IgD-negative memory B cell (primary cell): ENCODE data around the gene MACROD2. TPM values are rescaled to one million over a fixed set of nuclear protein-coding genes. Genes with fewer than 3 reads are reported as not detected.

ENCODE experiments used
- H3K27ac Mint-ChIP-seq, 3 donors: one replicate each; pipeline ENCODE4 v1.8.0; 2020 to 2022; ENCODE audit warnings: mild to moderate bottlenecking in 3 of 3, mixed read lengths in 3 of 3, moderate library complexity in 1 of 3
- H3K27me3 Mint-ChIP-seq: one replicate; pipeline ENCODE4 v1.8.0; 2021; ENCODE audit warnings: mixed read lengths
- H3K36me3 Mint-ChIP-seq: one replicate; pipeline ENCODE4 v1.8.0; 2020; ENCODE audit warnings: mild to moderate bottlenecking, mixed read lengths
- H3K4me1 Mint-ChIP-seq, 3 donors: one replicate each; pipeline ENCODE4 v1.8.0; 2020 to 2022; ENCODE audit warnings: mixed read lengths in 3 of 3, mild to moderate bottlenecking in 1 of 3
- H3K4me3 Mint-ChIP-seq, 4 donors: one replicate each; pipeline ENCODE4 v1.8.0; 2020 to 2022; ENCODE audit warnings: mild to moderate bottlenecking in 4 of 4, mixed read lengths in 4 of 4, moderate library complexity in 3 of 4
- H3K9me3 Mint-ChIP-seq, 3 donors: one replicate each; pipeline ENCODE4 v1.8.0; 2020 to 2021; ENCODE audit warnings: mixed read lengths in 3 of 3, mild to moderate bottlenecking in 1 of 3
- polyA plus RNA-seq: library from polyadenylated mRNA; unstranded; fragments of 300-500 nt; fragmentation: Illumina TruSeq; gene quantifications from one replicate; pipeline ENCODE4 v1.2.3, GENCODE V29; 2021

Gene MACROD2
- polyA plus RNA-seq, 1 donor from 2014 or later = 1.3 TPM

- no peaks in the 10 kb centered on the region for H3K9me3 Mint-ChIP-seq
- no peak overlapping the region for H3K4me3 Mint-ChIP-seq
- H3K36me3 Mint-ChIP-seq = no peaks in the 10 kb centered on the region
- no peaks in the 10 kb centered on the region for H3K4me1 Mint-ChIP-seq
- H3K27me3 Mint-ChIP-seq = no peaks in the 10 kb centered on the region
- H3K27ac Mint-ChIP-seq = no peak overlapping the region
Observed at GRCh38 chr20:14696478-14696877, 701.2 kb downstream of the MACROD2 start.

DNA sequence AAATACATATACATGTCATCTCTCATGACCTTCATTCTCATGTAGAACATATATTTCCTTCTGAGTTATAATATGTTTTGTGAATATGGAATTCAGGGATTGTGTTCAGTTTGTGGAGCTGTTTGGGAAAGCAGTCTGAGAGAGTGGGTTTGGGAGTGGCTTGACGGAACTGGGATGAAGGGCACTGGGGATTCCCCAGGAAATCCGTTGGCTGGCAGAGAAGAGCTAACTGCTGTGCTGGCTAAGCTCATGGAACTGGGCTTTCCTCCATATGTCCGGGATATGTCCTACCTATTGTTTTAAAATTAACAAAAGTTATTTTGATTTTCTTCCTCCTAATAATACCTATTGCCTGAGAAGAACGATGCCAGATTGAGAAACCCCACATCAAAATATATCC is 701.6 kb downstream of the MACROD2 start:
- Mint-ChIP-seq H3K36me3 (no peaks in the 10 kb centered on the region), H3K9me3 (no peaks in the 10 kb centered on the region)

GRCh38 chr20:14698125-14698524 is 702.8 kb downstream of the MACROD2 start:
- H3K27ac Mint-ChIP-seq = no peak overlapping the region
- H3K27me3 Mint-ChIP-seq = no peaks in the 10 kb centered on the region
- H3K4me3 Mint-ChIP-seq = no peak overlapping the region
- no peaks in the 10 kb centered on the region for H3K4me1 Mint-ChIP-seq
- no peaks in the 10 kb centered on the region for H3K9me3 Mint-ChIP-seq
- no peaks in the 10 kb centered on the region for H3K36me3 Mint-ChIP-seq

More for the DNA sequence above, 701.6 kb downstream of the MACROD2 start:
- Mint-ChIP-seq H3K27me3 (no peaks in the 10 kb centered on the region), H3K4me3 (no peak overlapping the region), H3K4me1 (no peaks in the 10 kb centered on the region), H3K27ac (no peak overlapping the region)

DNA sequence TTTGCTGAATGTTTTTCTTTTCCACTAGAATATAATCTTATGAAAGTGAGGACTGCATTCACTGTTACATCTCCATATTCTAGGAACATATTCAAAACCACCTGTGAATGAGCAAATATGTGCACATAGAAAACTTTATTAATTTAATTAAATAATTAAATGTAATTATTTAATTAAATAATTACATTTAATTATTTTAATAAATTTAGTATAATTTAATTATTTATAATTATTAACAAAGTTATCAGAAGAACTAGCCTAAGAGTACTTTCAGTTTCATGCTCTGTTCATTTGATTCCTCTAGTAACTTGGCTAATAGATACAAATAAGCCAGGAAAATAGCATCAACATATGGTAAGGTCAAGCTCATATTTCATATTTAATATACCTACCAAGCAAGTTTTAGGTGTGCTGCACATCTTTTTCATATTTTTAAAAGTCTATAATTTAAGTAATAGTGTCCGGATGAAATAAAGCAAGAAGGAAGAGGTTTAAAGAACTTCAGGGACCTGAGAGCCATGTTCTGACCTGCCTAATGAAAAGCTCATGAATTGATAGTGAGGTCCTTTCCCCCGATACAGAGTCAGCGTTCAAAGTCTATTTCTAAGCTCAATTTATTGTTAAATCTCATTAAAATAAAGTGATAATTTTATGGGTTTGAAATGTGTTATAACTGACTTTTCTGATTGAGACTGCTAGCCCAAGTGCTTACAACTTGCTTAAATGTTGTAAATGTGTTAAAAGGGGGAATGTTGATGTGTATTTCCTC is 703.5 kb downstream of the MACROD2 start:
- Mint-ChIP-seq H3K4me1 (no peaks in the 10 kb centered on the region), H3K4me3 (no peak overlapping the region), H3K9me3 (no peaks in the 10 kb centered on the region), H3K27ac (no peak overlapping the region), H3K36me3 (no peaks in the 10 kb centered on the region), H3K27me3 (no peaks in the 10 kb centered on the region)

- Mint-ChIP-seq H3K4me1 (no peaks in the 10 kb centered on the region), H3K4me3 (no peak overlapping the region), H3K27me3 (no peaks in the 10 kb centered on the region), H3K36me3 (no peaks in the 10 kb centered on the region), H3K27ac (no peak overlapping the region), H3K9me3 (no peaks in the 10 kb centered on the region)
Observed at GRCh38 chr20:14700639-14700960, 705.3 kb downstream of the MACROD2 start.

DNA sequence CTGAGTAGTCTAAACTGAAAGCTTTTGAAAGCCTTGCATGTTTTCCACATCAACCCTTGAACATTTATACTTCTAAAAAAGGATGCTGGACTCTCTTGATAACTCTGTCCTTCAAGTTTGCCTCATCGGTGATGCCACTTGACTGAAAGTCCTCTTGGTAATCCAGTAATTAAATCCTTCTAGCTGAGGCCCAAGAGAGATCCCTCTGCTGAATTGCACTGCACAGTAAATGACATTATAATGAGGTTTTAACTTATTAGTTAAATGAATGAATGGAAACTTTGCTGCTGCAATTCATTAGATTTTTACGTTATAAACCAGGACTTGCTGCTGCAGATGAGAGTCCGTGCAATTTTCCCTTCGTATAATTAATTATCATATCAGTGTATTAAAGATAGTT is 706.0 kb downstream of the MACROD2 start:
- H3K4me1 Mint-ChIP-seq = no peaks in the 10 kb centered on the region
- H3K4me3 Mint-ChIP-seq = no peak overlapping the region
- H3K27me3 Mint-ChIP-seq = no peaks in the 10 kb centered on the region
- no peaks in the 10 kb centered on the region for H3K9me3 Mint-ChIP-seq
- H3K36me3 Mint-ChIP-seq = no peaks in the 10 kb centered on the region
- H3K27ac Mint-ChIP-seq = no peak overlapping the region

GRCh38 chr20:14706555-14706954 is 711.2 kb downstream of the MACROD2 start:
- Mint-ChIP-seq H3K27me3 (peaks cover 2% of the 10 kb centered on the region), H3K9me3 (no peaks in the 10 kb centered on the region), H3K4me1 (no peaks in the 10 kb centered on the region), H3K27ac (no peak overlapping the region), H3K36me3 (no peaks in the 10 kb centered on the region), H3K4me3 (no peak overlapping the region)

DNA sequence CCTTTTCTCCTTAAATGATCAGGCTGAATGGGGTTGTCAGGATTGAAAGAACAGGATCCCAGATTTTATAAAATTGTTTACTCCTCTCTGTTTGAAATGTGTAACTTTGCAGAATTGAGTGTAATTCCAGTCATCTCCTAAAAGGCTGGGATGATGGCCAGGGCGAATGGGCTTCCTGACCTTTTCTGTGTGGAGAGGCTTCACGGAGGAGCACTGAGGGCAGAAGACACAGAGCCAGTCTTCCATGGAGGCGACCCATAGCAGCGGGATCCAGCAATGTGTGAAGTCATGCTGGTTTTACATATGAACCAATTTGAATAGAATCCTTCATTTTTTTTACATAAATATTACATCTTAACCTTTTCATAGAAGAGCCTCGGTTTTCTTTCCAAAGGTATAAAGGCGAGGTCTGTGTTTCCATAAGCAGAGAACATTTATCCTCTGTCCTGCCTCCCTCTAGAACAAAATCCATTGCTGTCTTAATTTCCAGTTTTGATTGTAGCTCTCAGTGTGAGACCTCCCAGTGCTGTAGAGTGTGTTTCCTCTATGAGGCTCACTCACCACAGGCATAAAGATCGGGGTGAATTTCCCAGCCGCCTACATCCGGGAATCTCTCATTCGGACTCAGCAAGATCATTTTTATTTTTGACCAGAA is 711.8 kb downstream of the MACROD2 start:
- Mint-ChIP-seq H3K27ac (no peak overlapping the region), H3K36me3 (no peaks in the 10 kb centered on the region)

GRCh38 chr20:14707865-14708596 is 712.7 kb downstream of the MACROD2 start:
- peaks cover 2% of the 10 kb centered on the region for H3K27me3 Mint-ChIP-seq
- H3K27ac Mint-ChIP-seq = no peak overlapping the region
- no peaks in the 10 kb centered on the region for H3K4me1 Mint-ChIP-seq
- no peaks in the 10 kb centered on the region for H3K36me3 Mint-ChIP-seq
- H3K9me3 Mint-ChIP-seq = no peaks in the 10 kb centered on the region
- H3K4me3 Mint-ChIP-seq = no peak overlapping the region

More for the DNA sequence above, 711.8 kb downstream of the MACROD2 start:
- H3K27me3 Mint-ChIP-seq = peaks cover 2% of the 10 kb centered on the region
- no peaks in the 10 kb centered on the region for H3K4me1 Mint-ChIP-seq
- no peak overlapping the region for H3K4me3 Mint-ChIP-seq
- H3K9me3 Mint-ChIP-seq = no peaks in the 10 kb centered on the region

GRCh38 chr20:14709439-14709838 is 714.1 kb downstream of the MACROD2 start:
- Mint-ChIP-seq H3K9me3 (peaks cover 0 to 4% (median 2%) of the 10 kb centered on the region in 3 donors), H3K27me3 (peaks cover 2% of the 10 kb centered on the region), H3K36me3 (no peaks in the 10 kb centered on the region), H3K4me1 (no peaks in the 10 kb centered on the region), H3K4me3 (no peak overlapping the region), H3K27ac (no peak overlapping the region)

DNA sequence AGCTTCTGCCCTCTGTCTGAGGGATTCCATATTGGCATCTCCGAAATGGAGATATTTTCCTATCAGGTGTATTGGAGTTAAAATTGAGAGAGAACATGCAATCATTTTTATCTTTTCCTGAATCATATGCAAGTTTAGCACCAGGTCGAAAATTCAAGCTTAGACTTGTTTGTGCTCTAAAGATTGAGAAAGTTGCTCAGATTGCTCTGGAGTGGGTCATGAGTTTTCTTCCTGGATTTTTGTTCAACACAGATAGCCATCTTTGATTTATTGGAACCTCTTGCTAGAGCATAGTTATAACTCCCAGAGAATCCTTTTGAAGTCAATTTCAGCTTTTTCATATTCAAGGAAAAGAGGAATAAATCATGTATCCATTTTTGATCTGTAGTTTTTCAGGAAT is 715.6 kb downstream of the MACROD2 start:
- no peaks in the 10 kb centered on the region for H3K4me1 Mint-ChIP-seq
- H3K27ac Mint-ChIP-seq = no peak overlapping the region
- H3K9me3 Mint-ChIP-seq = peaks cover 0 to 6% (median 2%) of the 10 kb centered on the region in 3 donors
- H3K27me3 Mint-ChIP-seq = peaks cover 2% of the 10 kb centered on the region
- no peak overlapping the region for H3K4me3 Mint-ChIP-seq
- no peaks in the 10 kb centered on the region for H3K36me3 Mint-ChIP-seq

GRCh38 chr20:14711652-14712051 is 716.3 kb downstream of the MACROD2 start:
- H3K27me3 Mint-ChIP-seq = peaks cover 2% of the 10 kb centered on the region
- no peaks in the 10 kb centered on the region for H3K4me1 Mint-ChIP-seq
- no peak overlapping the region for H3K4me3 Mint-ChIP-seq
- peaks cover 0 to 6% (median 2%) of the 10 kb centered on the region in 3 donors for H3K9me3 Mint-ChIP-seq
- no peak overlapping the region for H3K27ac Mint-ChIP-seq
- no peaks in the 10 kb centered on the region for H3K36me3 Mint-ChIP-seq

GRCh38 chr20:14712302-14712739 is 717.0 kb downstream of the MACROD2 start:
- peaks cover 2% of the 10 kb centered on the region for H3K27me3 Mint-ChIP-seq
- no peaks in the 10 kb centered on the region for H3K36me3 Mint-ChIP-seq
- H3K9me3 Mint-ChIP-seq = peaks cover 0 to 6% (median 2%) of the 10 kb centered on the region in 3 donors
- no peak overlapping the region for H3K4me3 Mint-ChIP-seq
- no peak overlapping the region for H3K27ac Mint-ChIP-seq
- H3K4me1 Mint-ChIP-seq = no peaks in the 10 kb centered on the region

DNA sequence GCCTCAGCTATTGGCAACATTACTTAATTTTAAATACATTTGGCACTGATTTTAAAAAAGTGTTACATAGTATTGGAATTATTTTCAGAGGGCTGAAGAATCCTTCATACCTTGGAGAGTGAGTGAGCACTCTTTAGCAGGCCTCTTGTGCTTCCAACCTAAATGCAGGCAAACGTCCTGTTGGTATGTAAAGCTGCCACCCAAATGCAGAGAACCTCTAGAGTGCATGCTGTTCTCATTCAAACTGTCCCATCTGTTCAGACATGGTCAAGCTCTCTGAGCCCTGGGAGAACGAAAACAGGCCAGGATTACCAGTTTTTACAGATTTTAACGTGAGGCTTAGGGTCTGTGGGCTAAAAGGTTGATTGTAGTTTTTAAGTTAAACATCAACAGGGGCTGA is 720.1 kb downstream of the MACROD2 start:
- Mint-ChIP-seq H3K4me1 (peaks cover 0 to 2% (median 0%) of the 10 kb centered on the region in 3 donors), H3K27ac (no peak overlapping the region), H3K9me3 (peaks cover 0 to 6% (median 2%) of the 10 kb centered on the region in 3 donors), H3K36me3 (no peaks in the 10 kb centered on the region), H3K4me3 (no peak overlapping the region), H3K27me3 (peaks cover 4% of the 10 kb centered on the region)

- Mint-ChIP-seq H3K4me3 (no peak overlapping the region), H3K27ac (no peak overlapping the region), H3K4me1 (peaks cover 0 to 2% (median 0%) of the 10 kb centered on the region in 3 donors), H3K27me3 (peaks cover 2% of the 10 kb centered on the region), H3K9me3 (peaks cover 0 to 6% (median 2%) of the 10 kb centered on the region in 3 donors), H3K36me3 (no peaks in the 10 kb centered on the region)
Observed at GRCh38 chr20:14716351-14716801, 721.1 kb downstream of the MACROD2 start.
